A673 (cell line): ENCODE data around the gene INTS4.

Experiments
- CTCF ChIP-seq: fragments of 300-800, 200-600 bp; sonication (generic); conservative IDR thresholded peaks from 2 replicates; pipeline ENCODE4 v1.5.1; 2017; ENCODE audit warnings: low read depth, mild to moderate bottlenecking, antibody characterized with exemption, low read length, moderate library complexity, mixed read lengths
- EZH2 ChIP-seq: fragments of 200-600 bp; sonication (generic); IDR thresholded peaks from 2 replicates; pipeline ENCODE4 v1.6.1; 2017; ENCODE audit warnings: borderline replicate concordance, low read depth, mild to moderate bottlenecking, mixed read lengths, antibody characterized with exemption, low read length; ENCODE audit not compliant: poor library complexity, severe bottlenecking

GRCh38 chr11:77981346-77981947 lies 13.0 kb downstream of the INTS4 start:
- no peak for TF ChIP-seq CTCF
- no peak for TF ChIP-seq EZH2
